SK-N-SH (cell line): ENCODE data around the gene C4orf36. TPM values are rescaled to one million over a fixed set of nuclear protein-coding genes. Genes with fewer than 3 reads are reported as not detected.

Experiments
- CTCF ChIA-PET: fragments of 300-600, 350-600 bp; formaldehyde crosslinking; extraction: SDS; loops from one replicate; lab custom pipeline; 2021; lab: Yijun Ruan, JAX
- POLR2A ChIA-PET: fragments of 350-600 bp; sonication (Branson Sonifier 250); formaldehyde crosslinking; extraction: SDS; loops from one replicate; lab custom pipeline; 2020; ENCODE audit warnings: antibody characterized with exemption, inconsistent platforms; lab: Yijun Ruan, JAX
- DNase-seq: peaks from one replicate; pipeline ENCODE4 v3.0.0; 2012
- H2AFZ ChIP-seq: fragments of 200-600 bp; sonication (generic); 2 replicates; pipeline ENCODE4 v1.8.1; 2016; ENCODE audit warnings: antibody characterized with exemption, mild to moderate bottlenecking, low read depth
- H3F3A ChIP-seq: fragments of 200-600 bp; sonication (generic); replicated peaks from 2 replicates; pipeline ENCODE3; 2016; ENCODE audit warnings: antibody characterized with exemption, mild to moderate bottlenecking; ENCODE audit not compliant: insufficient read depth
- H3K27ac ChIP-seq, 2 experiments: fragments of 200-500 bp in 1 of 2; fragments of 200-600 bp in 1 of 2; sonication (Bioruptor generic) in 1 of 2; sonication (generic), shearing (Covaris generic) in 1 of 2; 2 replicates each; pipeline versions ENCODE4 v1.5.1 to v1.6.1; 2014 to 2016; ENCODE audit warnings: low read depth in 2 of 2, inconsistent platforms in 1 of 2, low read length in 1 of 2, mild to moderate bottlenecking in 1 of 2, mixed read lengths in 1 of 2
- H3K27me3 ChIP-seq: fragments of 200-600 bp; sonication (generic), shearing (Covaris generic); 2 replicates; pipeline ENCODE4 v1.6.1; 2016; ENCODE audit warnings: mixed run types; ENCODE audit not compliant: insufficient read depth
- H3K36me3 ChIP-seq, 2 experiments: fragments of 200-500 bp in 1 of 2; fragments of 200-600 bp in 1 of 2; sonication (Bioruptor generic) in 1 of 2; sonication (generic) in 1 of 2; replicated peaks in 1 of 2; 2 replicates each; pipeline versions ENCODE3 to v1.5.1; 2014 to 2016; ENCODE audit warnings: low read length in 1 of 2, mild to moderate bottlenecking in 1 of 2; ENCODE audit not compliant: insufficient read depth in 2 of 2, control insufficient read depth in 1 of 2
- H3K4me1 ChIP-seq, 2 experiments: fragments of 200-500 bp in 1 of 2; fragments of 200-600 bp in 1 of 2; sonication (Bioruptor generic) in 1 of 2; sonication (generic), shearing (Covaris generic) in 1 of 2; 2 replicates each; pipeline versions ENCODE4 v1.5.1 to v1.6.1; 2014 to 2016; ENCODE audit warnings: low read depth in 1 of 2, low read length in 1 of 2, mixed run types in 1 of 2; ENCODE audit not compliant: insufficient read depth in 2 of 2, control insufficient read depth in 1 of 2
- H3K4me2 ChIP-seq: fragments of 200-600 bp; sonication (generic), shearing (Covaris generic); 2 replicates; pipeline ENCODE4 v1.6.1; 2017; ENCODE audit warnings: mixed run types
- H3K4me3 ChIP-seq, 2 experiments: fragments of 200-500 bp in 1 of 2; fragments of 200-600 bp in 1 of 2; sonication (Bioruptor generic) in 1 of 2; sonication (generic), shearing (Covaris generic) in 1 of 2; 2 replicates each; pipeline versions ENCODE4 v1.5.1 to v1.8.1; 2014 to 2016; ENCODE audit warnings: low read depth in 2 of 2, inconsistent platforms in 1 of 2, low read length in 1 of 2, mild to moderate bottlenecking in 1 of 2, mixed read lengths in 1 of 2, moderate library complexity in 1 of 2
- H3K79me2 ChIP-seq: fragments of 200-600 bp; sonication (generic); 2 replicates; pipeline ENCODE4 v1.8.1; 2017; ENCODE audit warnings: mild to moderate bottlenecking; ENCODE audit not compliant: insufficient read depth
- H3K9ac ChIP-seq: fragments of 200-600 bp; sonication (generic); 2 replicates; pipeline ENCODE4 v1.6.1; 2017; ENCODE audit warnings: mixed run types
- H3K9me2 ChIP-seq: fragments of 200-600 bp; sonication (generic); 2 replicates; pipeline ENCODE4 v1.6.1; 2017; ENCODE audit warnings: mixed run types
- H3K9me3 ChIP-seq: fragments of 200-600 bp; sonication (generic); 2 replicates; pipeline ENCODE4 v1.6.1; 2017; ENCODE audit warnings: mixed run types, mild to moderate bottlenecking, moderate library complexity
- H4K20me1 ChIP-seq: fragments of 200-600 bp; sonication (generic); 2 replicates; pipeline ENCODE4 v1.6.1; 2017; ENCODE audit warnings: mild to moderate bottlenecking, mixed run types; ENCODE audit not compliant: insufficient read depth
- CHD2 ChIP-seq: fragments of 150-350 bp; IDR thresholded peaks from 2 replicates; pipeline ENCODE4 v1.6.1; 2018; ENCODE audit warnings: low read length; ENCODE audit not compliant: partially characterized antibody
- CTCF ChIP-seq: fragments of 200-600 bp; sonication (generic); IDR thresholded peaks from 2 replicates; pipeline ENCODE4 v1.6.1; 2017; ENCODE audit warnings: antibody characterized with exemption, mild to moderate bottlenecking, moderate library complexity
- ELF1 ChIP-seq: IDR thresholded peaks from 2 replicates; pipeline ENCODE4 v1.4.0; 2012
- FOSL2 ChIP-seq: IDR thresholded peaks from 2 replicates; pipeline ENCODE4 v1.4.0; 2012; ENCODE audit warnings: low read depth, mild to moderate bottlenecking, moderate library complexity, borderline replicate concordance
- FOXJ3 ChIP-seq: sonication (generic); formaldehyde crosslinking; IDR thresholded peaks from 2 replicates; pipeline ENCODE4 v1.5.1; 2020; ENCODE audit warnings: mild to moderate bottlenecking, missing genetic modification reagents
- MAX ChIP-seq: IDR thresholded peaks from 2 replicates; pipeline ENCODE4 v1.4.0; 2012; ENCODE audit warnings: low read depth
- MXI1 ChIP-seq: IDR thresholded peaks from 2 replicates; pipeline ENCODE4 v1.6.1; 2012; ENCODE audit warnings: mild to moderate bottlenecking, low read depth, low read length, improper control_type of control experiment
- RAD21 ChIP-seq: IDR thresholded peaks from 2 replicates; pipeline ENCODE4 v1.6.1; 2012; ENCODE audit warnings: mild to moderate bottlenecking, low read length
- SMC3 ChIP-seq: IDR thresholded peaks from 2 replicates; pipeline ENCODE4 v1.6.1; 2012; ENCODE audit warnings: low read depth, low read length, improper control_type of control experiment
- TCF12 ChIP-seq: IDR thresholded peaks from 2 replicates; pipeline ENCODE4 v1.4.0; 2012
- YY1 ChIP-seq: IDR thresholded peaks from 2 replicates; pipeline ENCODE4 v1.4.0; 2012; ENCODE audit warnings: low read depth, mild to moderate bottlenecking
- WGBS: methylation state at CpG from one replicate; pipeline ENCODE4 v1.1.6; 2017; ENCODE audit warnings: low lambda C conversion rate; 5-methylcytosine and 5-hydroxymethylcytosine counted together
- polyA plus RNA-seq, 3 experiments: library from polyadenylated mRNA; depleted of rRNA; stranded (reverse); fragments of >200 nt; gene quantifications; 2 replicates each; pipeline ENCODE4 v1.2.3, GENCODE V29; 2012

Gene C4orf36
- polyA plus RNA-seq, 1 of the 3 experiments (the other 2 are of a cell fraction), result 0.71 TPM

- Histone ChIP-seq H2AFZ (no peak overlapping the region), H3K27me3 (no peaks in the 10 kb centered on the region), H3K9me3 (no peaks in the 10 kb centered on the region), H3K36me3 (no peaks in the 10 kb centered on the region), H3K27ac (no peak overlapping the region), H3K4me3 (no peak overlapping the region), H3K4me1 (no peaks in the 10 kb centered on the region), H3K9ac (no peak overlapping the region), H3K79me2 (no peaks in the 10 kb centered on the region), H3K9me2 (no peaks in the 10 kb centered on the region), H3K4me2 (no peak overlapping the region), H3F3A (peaks cover under 1% of the 10 kb centered on the region), H4K20me1 (no peaks in the 10 kb centered on the region)
- no peak for DNase-seq
- WGBS, result 77% methylated on average over 3 of the region's 3 CpGs
- TF ChIP-seq FOSL2 (no peak), FOXJ3 (CRISPR knock-in tag) (no peak), ELF1 (no peak), TCF12 (no peak), SMC3 (no peak), YY1 (no peak), MXI1 (no peak), MAX (no peak)
- POLR2A ChIA-PET, result no interaction called here
- CTCF ChIA-PET, result interaction anchor here (3.9 to 21.7 kb wide), 2 partner anchors 20 to 404 kb away, joined by 19 to 294 read pairs; no protein-coding TSS in a partner anchor
These were observed 9.6 kb upstream of the C4orf36 start for GRCh38 chr4:86901864-86902263.

- H3K4me2 ChIP-seq, result no peak overlapping the region
- POLR2A ChIA-PET, result no interaction called here
- CTCF ChIA-PET, result interaction anchor here (0.8 to 21.7 kb wide), 3 partner anchors 11 to 400 kb away, joined by 4 to 294 read pairs (median 4); no protein-coding TSS in a partner anchor
- H3K36me3 ChIP-seq, result no peaks in the 10 kb centered on the region
- H3K9me3 ChIP-seq, result no peaks in the 10 kb centered on the region
- H3K27me3 ChIP-seq, result no peaks in the 10 kb centered on the region
- no peak overlapping the region for H2AFZ ChIP-seq
- 94% methylated on average over 4 of the region's 4 CpGs for WGBS
- no peak overlapping the region for H3K9ac ChIP-seq
- H3K4me3 ChIP-seq, result no peak overlapping the region
- H3K4me1 ChIP-seq, result peaks cover 0 to 3% of the 10 kb centered on the region in 2 experiments; a peak in 1 of 4 replicates
- H3K9me2 ChIP-seq, result no peaks in the 10 kb centered on the region
- no peaks in the 10 kb centered on the region for H3K79me2 ChIP-seq
- H4K20me1 ChIP-seq, result no peaks in the 10 kb centered on the region
- H3F3A ChIP-seq, result peaks cover 11% of the 10 kb centered on the region
- no peak for DNase-seq
- TF ChIP-seq FOXJ3 (CRISPR knock-in tag) (no peak), CTCF (peak; percentile 24), SMC3 (no peak), CHD2 (no peak), RAD21 (peak; percentile 50)
- H3K27ac ChIP-seq, result no peak overlapping the region
These were observed 6.3 kb upstream of the C4orf36 start for GRCh38 chr4:86898562-86898961.
